HEK293 (cell line): ENCODE measurements around the gene PIK3IP1.

ENCODE experiments used
- YY2 ChIP-seq: fragments of 450-650 bp; formaldehyde crosslinking; IDR thresholded peaks from 2 replicates; pipeline ENCODE4 v1.5.1; 2016; ENCODE audit warnings: missing biosample characterization, missing genetic modification characterization
- ZBTB1 ChIP-seq: fragments of 450-650 bp; formaldehyde crosslinking; IDR thresholded peaks from 2 replicates; pipeline ENCODE4 v1.5.1; 2016; ENCODE audit warnings: missing biosample characterization, missing genetic modification characterization
- ZBTB20 ChIP-seq: fragments of 450-650 bp; formaldehyde crosslinking; IDR thresholded peaks from 2 replicates; pipeline ENCODE4 v1.5.1; 2016; ENCODE audit warnings: missing biosample characterization, missing genetic modification characterization
- ZNF138 ChIP-seq: fragments of 450-650 bp; formaldehyde crosslinking; IDR thresholded peaks from 2 replicates; pipeline ENCODE4 v1.5.1; 2016; ENCODE audit warnings: missing biosample characterization, missing genetic modification characterization, borderline replicate concordance
- ZNF146 ChIP-seq: fragments of 450-650 bp; formaldehyde crosslinking; IDR thresholded peaks from 2 replicates; pipeline ENCODE4 v1.5.1; 2016; ENCODE audit warnings: missing biosample characterization, missing genetic modification characterization
- ZNF785 ChIP-seq: fragments of 450-650 bp; formaldehyde crosslinking; IDR thresholded peaks from 2 replicates; pipeline ENCODE4 v1.5.1; 2016; ENCODE audit warnings: missing biosample characterization, missing genetic modification characterization
- TF ChIP-seq, protein P1 (sequence below): fragments of 450-650 bp; formaldehyde crosslinking; IDR thresholded peaks from 2 replicates; pipeline ENCODE4 v1.5.1; 2016; ENCODE audit warnings: missing biosample characterization, missing genetic modification characterization

- TF ChIP-seq, protein P1, sequence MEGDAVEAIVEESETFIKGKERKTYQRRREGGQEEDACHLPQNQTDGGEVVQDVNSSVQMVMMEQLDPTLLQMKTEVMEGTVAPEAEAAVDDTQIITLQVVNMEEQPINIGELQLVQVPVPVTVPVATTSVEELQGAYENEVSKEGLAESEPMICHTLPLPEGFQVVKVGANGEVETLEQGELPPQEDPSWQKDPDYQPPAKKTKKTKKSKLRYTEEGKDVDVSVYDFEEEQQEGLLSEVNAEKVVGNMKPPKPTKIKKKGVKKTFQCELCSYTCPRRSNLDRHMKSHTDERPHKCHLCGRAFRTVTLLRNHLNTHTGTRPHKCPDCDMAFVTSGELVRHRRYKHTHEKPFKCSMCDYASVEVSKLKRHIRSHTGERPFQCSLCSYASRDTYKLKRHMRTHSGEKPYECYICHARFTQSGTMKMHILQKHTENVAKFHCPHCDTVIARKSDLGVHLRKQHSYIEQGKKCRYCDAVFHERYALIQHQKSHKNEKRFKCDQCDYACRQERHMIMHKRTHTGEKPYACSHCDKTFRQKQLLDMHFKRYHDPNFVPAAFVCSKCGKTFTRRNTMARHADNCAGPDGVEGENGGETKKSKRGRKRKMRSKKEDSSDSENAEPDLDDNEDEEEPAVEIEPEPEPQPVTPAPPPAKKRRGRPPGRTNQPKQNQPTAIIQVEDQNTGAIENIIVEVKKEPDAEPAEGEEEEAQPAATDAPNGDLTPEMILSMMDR (tag by site-specific recombination) = no peak
- TF ChIP-seq ZNF146 (tag by site-specific recombination) (no peak), YY2 (tag by site-specific recombination) (no peak), ZBTB1 (tag by site-specific recombination) (no peak), ZNF138 (tag by site-specific recombination) (no peak), ZNF785 (no peak), ZBTB20 (tag by site-specific recombination) (no peak)
Observed at GRCh38 chr22:31321421-31321820, 29.1 kb upstream of the PIK3IP1 start.
